SHP77 treated with DMSO at 0.1 percent for 48 hours (cell line): ENCODE results near the gene TMEM30A.

Experiments used
- DNase-seq: peaks from one replicate; lab custom pipeline; 2025; lab: John Stamatoyannopoulos, UW

TMEM30A gene

DNA sequence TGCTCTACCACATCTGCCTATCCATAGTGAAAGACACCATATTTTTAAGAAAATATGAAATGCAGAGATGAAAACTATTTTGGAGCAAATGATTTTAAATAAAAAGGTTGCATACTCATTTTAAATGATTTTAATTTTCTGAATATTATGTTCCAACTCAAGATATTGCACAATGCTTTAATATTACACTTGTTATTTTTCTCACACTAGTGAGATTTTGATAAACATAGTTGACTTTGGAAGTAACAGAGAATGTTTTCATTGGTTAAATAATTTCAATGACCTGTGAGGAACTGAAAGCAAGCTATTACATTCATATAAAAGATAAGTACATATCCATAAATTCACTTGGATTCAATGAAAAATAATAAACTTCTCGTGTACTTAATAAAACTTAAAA, 7.2 kb upstream of the TMEM30A start:
- no peak for DNase-seq

DNA sequence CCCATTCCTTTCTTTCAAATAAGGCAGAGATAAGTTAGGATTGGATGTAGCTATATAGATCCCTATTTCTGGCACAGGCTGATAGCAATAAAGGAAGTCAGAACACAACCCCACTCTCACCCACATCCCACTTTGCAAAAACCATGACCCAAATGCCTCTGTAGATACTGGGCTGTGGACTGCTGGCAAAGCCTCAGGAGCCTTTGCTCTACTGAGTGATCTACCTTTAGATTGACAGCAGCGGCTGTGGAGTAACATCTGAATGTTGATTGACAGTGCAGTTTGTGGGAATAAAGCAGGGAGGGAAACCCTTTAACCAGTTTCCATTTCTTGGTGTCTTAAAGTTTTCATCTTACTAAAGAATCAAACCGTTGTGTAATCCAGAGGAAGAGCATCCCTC, 6.7 kb upstream of the TMEM30A start:
- DNase-seq = no peak

DNA sequence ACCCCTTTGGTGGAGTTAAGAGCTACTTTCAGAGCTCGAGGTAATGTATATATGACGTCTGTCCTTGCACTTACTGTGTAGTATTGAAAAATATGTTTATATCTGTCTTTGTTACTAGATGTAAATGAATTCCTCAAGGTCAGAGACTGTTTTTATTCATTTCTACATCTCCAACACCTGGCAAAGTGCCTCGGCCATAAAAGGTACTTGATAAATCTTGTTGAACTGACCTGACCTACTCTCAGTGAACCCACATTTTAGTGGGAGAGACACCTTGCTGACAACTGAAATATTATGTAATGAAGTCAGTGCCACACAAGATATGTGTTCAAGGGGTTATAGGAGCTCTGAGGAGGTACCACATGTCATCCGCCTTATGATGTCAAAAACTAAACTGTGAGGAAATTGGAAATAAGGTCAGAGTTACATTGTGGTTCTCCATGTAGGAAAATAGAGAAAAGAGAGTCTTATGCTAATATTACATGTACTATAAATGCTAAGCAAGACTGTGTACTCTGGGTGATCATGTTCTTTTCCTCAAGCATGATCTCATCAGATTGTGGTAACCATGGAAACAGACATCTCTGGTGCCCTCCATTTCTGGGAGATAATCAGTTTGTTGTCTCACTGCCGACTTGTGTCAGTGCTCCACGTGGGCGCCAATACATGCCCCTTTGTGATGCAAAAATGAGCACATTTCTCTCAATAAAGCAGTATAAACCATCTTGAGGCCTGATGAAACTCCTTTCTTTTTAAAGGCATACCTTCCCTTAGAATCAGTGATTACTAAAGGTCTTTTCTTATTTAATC, 5.7 kb upstream of the TMEM30A start:
- DNase-seq = no peak

DNA sequence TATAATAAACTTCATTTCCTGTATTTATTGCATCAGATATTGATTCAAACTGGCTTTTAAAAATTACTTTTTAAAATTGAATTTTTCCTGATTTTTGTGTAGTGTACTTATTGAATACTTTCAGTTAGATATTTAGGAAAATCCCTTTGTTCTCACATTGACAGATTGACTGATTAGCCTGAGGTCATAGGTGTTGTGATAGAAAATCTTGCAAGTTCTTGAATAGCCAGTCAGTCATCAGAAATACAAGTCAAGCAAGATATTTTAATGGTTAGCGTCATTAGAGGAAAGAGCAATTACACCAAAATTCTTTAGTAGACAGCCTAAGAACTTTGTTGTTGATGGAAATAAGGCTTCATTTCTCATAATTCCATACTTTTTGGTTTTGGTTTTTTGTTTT, 3.4 kb upstream of the TMEM30A start:
- DNase-seq = no peak

DNA sequence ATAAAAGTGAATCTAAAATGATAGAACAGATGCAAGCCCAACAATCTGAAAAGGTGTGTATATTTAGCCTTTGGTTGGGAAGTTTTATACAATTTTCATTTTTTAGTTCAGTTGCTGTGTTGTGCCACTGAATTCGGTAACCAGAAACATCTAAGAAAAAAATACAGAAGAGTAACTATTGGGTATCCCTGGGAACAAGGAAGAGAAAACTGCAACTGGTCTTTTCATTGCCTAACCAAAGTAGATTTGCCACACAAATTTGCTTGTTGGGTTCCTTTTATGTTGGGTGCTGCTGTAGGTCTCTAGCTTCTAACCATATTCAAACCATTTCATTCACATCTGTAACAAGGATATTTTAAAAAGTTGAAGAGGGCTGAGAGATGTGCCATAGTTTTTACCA, 2.8 kb upstream of the TMEM30A start:
- DNase-seq = no peak

DNA sequence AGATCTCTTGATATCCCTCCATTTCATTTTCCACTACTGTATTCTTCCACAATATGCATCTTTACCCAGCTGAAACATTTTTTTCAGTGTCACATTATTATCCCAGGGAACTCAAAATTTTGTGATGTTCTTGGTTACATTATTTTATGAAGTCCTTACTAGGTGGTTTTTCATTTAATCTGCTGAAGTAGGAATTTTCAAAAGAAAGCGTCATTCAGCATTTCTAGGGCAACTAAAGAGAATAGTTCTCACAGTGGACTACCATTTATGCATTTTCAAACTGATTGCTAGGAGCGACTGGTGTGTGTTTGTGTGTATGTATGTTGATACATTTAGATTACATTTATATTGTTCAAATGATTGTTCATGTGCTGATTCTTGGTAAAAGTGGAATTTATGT, 2.4 kb upstream of the TMEM30A start:
- no peak for DNase-seq

DNA sequence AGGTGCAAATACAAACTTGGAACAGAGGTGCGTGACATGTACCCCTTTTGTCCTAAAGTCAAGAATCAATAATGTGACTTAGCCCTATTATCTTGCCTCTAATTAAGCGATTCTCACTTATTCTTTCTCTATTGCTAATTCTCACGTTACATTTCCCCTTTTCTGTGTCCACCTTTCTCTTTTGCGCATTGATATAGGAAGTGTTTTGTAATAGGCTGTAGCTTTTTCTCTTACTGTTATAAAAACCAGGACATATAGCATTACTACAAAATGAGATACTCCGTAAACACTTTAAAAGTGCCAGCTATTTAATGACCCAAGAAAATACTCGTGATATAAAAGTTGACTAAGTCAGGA, 669 bp upstream of the TMEM30A start:
- DNase-seq = no peak

DNA sequence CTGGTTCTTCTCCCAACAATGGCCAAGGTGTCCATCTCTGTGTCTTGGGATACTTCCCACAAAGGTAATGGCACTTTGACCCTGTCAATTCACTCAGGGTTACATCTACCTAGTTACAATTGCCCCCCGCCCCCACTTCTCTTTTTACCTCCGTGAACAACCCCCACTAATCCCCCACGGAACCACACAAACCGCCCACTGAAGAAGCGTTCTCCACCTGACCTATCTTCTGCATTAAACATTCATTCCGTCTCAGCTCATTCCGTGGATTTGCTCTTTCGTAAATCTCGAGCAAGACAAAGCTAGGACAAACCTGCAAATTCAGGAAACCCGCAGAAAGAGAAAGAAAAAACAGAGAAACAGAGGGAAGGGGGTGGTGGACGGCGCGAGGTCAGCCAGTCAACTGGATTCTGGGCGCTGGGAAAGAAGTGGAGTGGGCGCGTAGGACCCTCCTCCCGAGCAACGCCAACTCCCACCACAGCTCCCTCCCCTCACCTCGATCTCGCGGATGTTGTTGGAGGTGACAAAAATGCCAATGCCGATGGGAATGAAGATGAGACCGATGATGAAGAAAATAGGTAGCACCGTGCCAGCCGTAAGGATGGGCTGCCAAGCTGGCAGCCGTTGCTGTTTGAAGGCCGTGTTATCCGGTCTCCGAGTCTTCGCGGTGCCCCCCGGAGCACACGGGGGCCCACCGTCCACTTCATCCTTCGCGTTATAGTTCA, 523 bp downstream of the TMEM30A start:
- no peak for DNase-seq

DNA sequence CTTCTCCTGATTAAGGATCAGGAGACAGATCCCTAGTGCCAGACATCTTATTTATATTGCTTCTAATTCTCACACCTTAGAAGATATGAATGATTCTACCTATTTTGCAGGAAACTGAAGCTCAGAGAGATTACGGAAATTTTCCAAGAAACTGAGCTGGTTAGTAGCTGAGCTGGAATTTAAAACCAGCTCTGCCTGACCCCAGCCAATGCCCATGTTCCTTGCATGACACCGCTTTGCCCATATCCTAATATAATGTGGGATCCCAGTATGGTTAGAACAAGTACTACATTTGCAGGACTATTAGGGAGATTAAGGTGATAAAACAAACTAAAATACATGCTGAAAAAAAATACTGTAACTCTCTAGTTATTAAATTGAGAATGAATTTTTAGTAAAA, 1.9 kb downstream of the TMEM30A start:
- DNase-seq = no peak

DNA sequence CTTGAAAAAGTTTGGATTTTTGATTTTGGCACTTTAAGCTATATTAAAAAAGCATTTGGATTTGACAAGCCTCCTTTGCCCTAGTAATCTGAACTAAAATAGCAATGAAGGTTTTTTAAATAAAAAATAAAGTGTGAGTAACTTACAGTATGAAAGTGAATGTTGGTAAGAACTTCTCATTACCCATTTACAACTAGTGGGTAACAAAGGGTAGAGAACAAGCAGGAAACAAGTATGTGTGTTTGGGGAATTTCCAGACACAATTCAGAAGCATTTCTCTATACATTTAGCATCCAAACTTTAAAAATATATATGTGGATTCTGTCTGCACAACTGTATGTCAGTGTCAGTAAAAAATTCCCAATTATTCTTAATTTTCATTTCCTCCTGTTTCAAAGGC, 2.9 kb downstream of the TMEM30A start:
- DNase-seq = no peak

DNA sequence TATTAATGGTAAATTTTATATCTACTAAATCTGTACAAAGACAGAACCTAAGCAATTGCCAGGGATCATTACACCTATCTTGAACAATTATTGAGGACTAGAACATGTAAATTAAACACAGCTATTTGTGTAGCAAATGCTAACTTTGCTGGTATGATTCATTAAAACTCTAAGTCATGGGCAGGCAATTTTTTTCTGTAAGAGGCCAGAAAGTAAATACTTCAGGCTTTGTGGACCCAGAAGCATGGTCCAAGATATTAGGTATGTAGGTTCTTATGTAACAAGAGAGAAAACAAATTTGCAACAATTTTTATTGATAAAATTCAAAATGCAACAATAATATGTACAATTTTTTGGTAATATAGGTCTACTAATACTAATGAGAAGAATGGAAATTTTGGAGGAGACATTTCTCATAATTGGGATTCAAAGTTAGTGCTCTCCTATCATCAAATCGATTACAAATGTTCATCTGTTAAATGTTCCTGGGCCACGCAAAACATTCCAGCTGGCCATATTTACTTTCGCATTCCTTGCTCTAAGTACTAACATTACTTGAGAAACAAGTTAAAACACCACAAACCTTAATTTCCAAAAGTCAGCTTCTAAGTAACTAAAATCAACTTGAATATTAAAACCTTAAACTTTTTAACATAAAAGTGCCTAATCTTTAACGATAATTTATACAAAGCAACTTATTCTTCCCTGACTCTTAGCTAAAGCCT, 4.3 kb downstream of the TMEM30A start:
- DNase-seq = no peak

DNA sequence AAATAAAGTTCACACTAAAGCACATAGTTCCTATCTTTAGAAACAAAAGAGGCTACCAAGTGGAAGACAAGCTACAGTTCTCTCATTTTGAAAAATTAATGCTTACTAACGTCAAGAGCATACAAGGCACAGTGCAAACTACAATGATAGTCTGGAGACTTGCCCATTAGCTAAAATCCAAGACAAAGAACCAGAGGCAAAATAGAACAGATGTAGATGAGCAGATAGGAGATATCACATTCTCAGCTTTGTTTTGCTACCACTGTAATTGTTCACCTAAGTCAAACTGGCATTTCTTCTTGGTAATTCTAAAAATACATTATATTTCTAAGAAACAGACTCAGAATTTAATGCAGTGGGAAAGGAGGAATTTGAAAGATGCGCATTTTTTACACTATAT, 5.2 kb downstream of the TMEM30A start:
- no peak for DNase-seq

DNA sequence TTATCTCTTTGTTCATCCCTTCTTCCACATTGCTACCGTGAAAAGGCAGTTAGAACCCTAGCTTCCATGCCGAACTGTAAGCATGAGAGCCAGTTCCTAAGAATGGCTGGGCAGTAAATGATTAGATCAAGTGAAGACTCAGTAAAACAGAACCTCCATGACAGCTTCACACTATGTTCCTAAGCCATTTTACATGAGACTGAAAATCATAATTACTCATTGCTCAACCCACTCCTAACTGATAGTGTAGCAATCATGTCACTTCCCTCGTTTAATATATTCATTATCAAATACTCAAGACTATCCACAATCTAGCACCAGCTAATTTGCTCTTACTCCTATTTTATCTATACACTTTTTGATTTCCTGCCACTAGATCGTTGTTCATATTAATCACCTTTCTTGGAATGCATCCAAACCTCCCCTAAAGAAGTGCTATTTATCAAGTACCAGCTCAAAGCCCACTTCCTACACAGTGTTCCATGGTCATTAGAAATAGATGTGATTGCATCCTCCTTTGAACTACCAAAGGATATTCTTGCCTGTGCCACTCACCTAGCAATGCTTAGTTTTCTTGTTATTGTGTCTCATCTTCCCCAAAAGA, 6.0 kb downstream of the TMEM30A start:
- DNase-seq = no peak

DNA sequence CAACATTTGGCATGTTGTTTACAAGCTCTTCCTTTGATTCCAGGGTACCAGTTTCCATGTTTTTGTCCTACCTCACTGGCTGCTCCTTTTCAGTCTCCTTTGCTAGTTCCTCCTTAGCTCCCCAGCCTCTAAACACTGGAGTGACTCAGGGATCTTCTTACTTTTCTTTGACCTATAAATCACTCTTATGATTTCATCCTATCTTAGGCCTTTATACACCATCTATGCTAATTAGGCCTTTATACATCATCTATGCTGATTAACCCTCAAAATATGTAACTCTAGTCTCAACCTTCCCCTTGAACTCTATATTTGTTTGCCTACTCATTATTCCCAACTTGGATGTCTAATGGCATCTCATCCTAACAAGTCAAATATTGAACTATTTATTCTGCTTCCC, 9.5 kb downstream of the TMEM30A start:
- DNase-seq = no peak

DNA sequence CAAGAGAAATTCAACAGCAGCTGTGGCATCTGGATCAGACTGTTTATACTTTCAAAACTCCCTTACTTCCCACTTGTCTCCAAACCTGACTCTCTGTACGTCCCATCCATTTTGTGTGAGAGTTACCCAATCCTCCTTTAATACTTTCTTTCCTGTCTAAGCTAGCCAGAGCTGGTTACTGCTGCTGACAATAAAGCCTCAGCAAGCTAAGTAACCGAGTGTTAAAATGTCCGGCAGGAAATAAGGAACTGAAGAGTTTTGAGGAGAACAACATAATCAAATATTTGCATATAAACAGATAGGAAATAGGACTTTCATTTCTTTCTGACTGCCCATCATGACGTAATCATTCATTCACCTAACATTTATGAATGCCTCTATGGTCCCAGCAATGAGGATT, 11.6 kb downstream of the TMEM30A start:
- DNase-seq = no peak

DNA sequence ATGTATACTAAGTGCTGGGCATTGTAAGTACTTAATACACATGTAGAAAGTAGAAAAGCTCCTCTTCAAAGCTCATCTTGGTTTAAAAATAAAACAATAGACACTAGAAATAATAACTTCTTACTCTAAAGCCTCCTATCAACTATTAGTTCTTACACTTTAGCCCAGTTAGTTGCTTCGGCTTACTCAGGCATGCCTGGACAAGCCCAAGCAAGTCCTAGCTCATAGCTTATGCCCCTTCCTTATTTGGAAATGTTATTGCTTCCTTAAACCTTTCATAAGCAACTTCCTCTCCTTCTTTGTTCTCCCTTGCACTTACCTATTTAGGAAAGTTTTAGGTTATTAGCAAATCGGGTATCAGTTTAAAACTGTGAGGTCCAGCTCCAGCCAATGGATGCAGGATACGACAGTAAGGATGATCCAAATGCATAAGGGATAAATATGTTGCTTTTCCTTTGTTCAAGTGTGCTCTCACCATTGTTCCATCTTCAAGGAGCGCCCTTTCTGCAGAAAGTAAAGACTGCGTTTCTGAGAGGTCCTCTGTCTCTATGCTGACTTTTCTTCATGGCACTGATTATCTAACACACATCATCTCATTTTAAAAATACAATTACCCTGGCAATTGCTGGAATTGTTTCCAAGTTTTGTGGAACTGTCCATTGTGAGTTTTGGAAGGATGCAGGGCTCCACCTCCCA, 12.3 kb downstream of the TMEM30A start:
- no peak for DNase-seq

DNA sequence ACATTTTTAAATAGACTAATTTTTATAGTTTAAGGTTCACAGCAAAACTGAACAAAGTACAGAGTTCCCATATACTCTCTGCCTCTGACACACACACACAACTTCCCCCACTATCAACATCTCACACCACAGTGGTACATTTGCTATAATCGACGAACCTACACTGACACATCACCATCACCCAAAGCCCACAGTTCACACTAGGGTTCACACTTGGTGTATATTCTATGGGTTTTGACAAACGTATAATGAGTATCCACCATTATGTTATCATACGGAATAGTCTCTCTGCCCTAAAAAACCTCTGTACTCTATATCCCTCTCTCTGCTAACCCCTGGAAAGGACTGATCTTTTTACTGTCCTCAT, 15.6 kb downstream of the TMEM30A start:
- no peak for DNase-seq

DNA sequence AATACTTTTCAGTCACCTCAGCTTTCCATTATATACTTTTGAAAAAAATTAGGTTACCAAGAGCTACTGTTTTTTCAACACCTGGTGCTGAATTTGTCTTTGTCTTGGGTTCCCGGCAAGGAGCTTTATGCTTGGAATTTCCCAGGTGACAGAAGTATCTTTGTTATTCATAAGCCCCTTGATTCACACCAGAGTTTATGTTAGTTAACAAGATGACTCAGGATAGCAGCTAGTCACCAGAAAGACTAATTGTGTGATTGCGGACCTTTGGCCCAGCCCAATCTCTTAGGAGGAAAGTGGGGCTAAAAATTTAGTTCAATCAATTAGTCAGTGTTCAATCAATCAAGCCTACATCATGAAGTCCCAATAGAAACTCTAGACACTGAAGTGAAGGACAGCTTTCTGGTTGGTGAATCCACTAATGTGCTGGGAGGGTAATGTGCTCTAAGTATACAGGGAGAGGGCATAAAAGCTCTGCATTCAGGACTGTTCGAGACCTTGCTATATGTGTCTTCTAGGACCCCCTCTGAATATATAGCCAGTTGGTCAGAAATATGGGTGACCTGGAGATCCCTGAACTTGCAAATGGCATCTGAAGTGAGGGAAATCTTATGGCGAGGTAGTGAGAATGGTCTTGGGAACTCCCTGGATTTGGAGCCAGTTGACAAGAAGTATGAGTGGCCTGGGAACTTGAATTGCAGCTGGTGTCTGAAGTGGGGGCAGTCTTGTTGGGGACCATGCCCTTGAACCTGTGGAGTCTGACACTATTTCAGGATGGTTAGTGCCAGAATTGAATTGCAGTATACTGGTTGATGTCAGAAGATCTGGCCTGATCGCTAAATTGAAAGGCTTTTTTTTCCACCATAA, 16.2 kb downstream of the TMEM30A start:
- no peak for DNase-seq

DNA sequence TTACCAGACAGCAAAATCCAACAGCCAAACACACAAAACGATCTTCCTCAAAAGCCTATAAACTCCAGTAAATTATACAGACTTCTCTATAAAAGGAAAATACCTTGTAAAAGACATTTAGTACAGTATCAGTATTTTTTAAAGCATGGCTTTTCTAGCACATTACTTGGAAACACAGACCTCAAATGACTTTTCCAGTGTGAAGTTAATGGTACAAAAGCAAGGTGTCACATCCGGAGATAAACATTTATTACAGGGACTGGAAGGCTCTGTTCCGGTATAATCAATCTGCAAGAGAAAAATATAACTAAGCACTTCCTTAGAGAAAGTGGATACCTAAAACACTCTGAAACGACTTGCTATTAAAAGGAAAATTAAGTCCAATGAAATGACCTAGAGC, 17.1 kb downstream of the TMEM30A start:
- no peak for DNase-seq

DNA sequence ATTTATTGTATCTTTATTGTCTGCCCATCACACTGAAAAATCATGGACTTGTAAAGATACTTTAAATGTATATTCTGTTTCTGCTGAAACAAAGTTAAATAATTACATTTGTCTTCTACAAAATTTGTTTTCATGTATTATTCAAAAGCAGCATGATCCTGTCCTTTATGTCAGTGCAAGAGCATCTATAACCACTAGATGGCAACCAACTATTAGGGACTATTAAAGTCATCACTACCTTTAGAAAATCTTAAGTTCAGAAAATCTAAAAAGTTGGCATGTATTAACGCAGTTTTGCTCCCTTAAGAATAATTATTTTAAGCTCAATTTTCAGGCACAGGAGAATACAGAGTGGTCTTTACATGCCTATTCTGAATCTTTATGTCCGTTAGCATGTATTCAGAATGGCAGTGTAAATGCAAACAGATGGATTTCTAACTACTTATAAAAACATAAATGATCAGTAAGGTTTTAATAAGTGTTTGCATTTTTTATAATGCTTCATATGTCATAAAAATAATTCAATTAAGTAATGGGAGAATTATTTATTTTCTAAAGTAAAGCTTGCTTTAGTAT, 17.8 kb downstream of the TMEM30A start:
- DNase-seq = no peak

DNA sequence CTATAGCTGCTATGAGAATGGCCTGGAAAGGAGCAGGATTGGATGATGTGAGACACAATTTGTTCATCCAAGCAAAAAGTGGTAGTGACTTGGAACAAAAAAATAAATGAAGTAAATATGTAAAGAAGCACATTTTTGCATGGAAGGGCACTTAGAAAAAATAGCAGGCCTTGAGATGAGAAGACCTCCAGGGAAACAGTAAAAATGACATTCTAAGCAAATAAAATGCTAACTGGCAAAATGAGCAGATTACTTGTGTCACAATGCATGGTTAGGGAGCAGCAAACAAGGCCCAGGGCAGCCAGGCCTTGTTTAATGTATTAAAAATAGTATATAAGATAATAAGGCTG, 21.2 kb downstream of the TMEM30A start:
- DNase-seq = no peak
